ENCODE results near the gene TM7SF3. TPM values are rescaled to one million over a fixed set of nuclear protein-coding genes. Genes with fewer than 3 reads are reported as not detected.

Gene TM7SF3
- total RNA-seq, 1 donor from 2014 or later, result 46.9 TPM

- Mint-ChIP-seq H3K9me3 (ENCODE audit: unreplicated experiment) (no peaks in the 10 kb centered on the region), H3K36me3 (ENCODE audit: unreplicated experiment) (peaks cover 35% of the 10 kb centered on the region), H3K27ac (ENCODE audit: unreplicated experiment) (no peak overlapping the region), H3K27me3 (ENCODE audit: unreplicated experiment) (no peaks in the 10 kb centered on the region), H3K4me1 (ENCODE audit: unreplicated experiment) (no peaks in the 10 kb centered on the region), H3K4me3 (ENCODE audit: unreplicated experiment) (no peak overlapping the region)
- no peak for DNase-seq (ENCODE audit: extremely low spot score, unreplicated experiment)
- TF ChIP-seq CTCF (IDR thresholded peaks at IDR 0.05), result no peak
Measured at GRCh38 chr12:26979733-26980132, 34.5 kb downstream of the TM7SF3 start.

- TF ChIP-seq CTCF (IDR thresholded peaks at IDR 0.05), result no peak
- Mint-ChIP-seq H3K27ac (ENCODE audit: unreplicated experiment) (no peak overlapping the region), H3K4me1 (ENCODE audit: unreplicated experiment) (no peaks in the 10 kb centered on the region), H3K4me3 (ENCODE audit: unreplicated experiment) (no peak overlapping the region), H3K9me3 (ENCODE audit: unreplicated experiment) (no peaks in the 10 kb centered on the region), H3K27me3 (ENCODE audit: unreplicated experiment) (no peaks in the 10 kb centered on the region), H3K36me3 (ENCODE audit: unreplicated experiment) (peaks cover 42% of the 10 kb centered on the region)
- DNase-seq (ENCODE audit: extremely low spot score, unreplicated experiment), result no peak
Measured at GRCh38 chr12:26978801-26979200, 35.4 kb downstream of the TM7SF3 start.

GRCh38 chr12:26976687-26977086 is 37.5 kb downstream of the TM7SF3 start:
- peaks cover 33% of the 10 kb centered on the region for H3K36me3 Mint-ChIP-seq (ENCODE audit: unreplicated experiment)
- DNase-seq (ENCODE audit: extremely low spot score, unreplicated experiment), result no peak
- H3K27me3 Mint-ChIP-seq (ENCODE audit: unreplicated experiment), result no peaks in the 10 kb centered on the region
- H3K27ac Mint-ChIP-seq (ENCODE audit: unreplicated experiment), result no peak overlapping the region
- H3K4me1 Mint-ChIP-seq (ENCODE audit: unreplicated experiment), result no peaks in the 10 kb centered on the region
- H3K9me3 Mint-ChIP-seq (ENCODE audit: unreplicated experiment), result no peaks in the 10 kb centered on the region
- TF ChIP-seq CTCF (IDR thresholded peaks at IDR 0.05), result no peak
- H3K4me3 Mint-ChIP-seq (ENCODE audit: unreplicated experiment), result no peak overlapping the region

- H3K9me3 Mint-ChIP-seq (ENCODE audit: unreplicated experiment), result no peaks in the 10 kb centered on the region
- H3K27ac Mint-ChIP-seq (ENCODE audit: unreplicated experiment), result no peak overlapping the region
- TF ChIP-seq CTCF (IDR thresholded peaks at IDR 0.05), result no peak
- peaks cover 38% of the 10 kb centered on the region for H3K36me3 Mint-ChIP-seq (ENCODE audit: unreplicated experiment)
- no peaks in the 10 kb centered on the region for H3K27me3 Mint-ChIP-seq (ENCODE audit: unreplicated experiment)
- H3K4me3 Mint-ChIP-seq (ENCODE audit: unreplicated experiment), result no peak overlapping the region
- DNase-seq (ENCODE audit: extremely low spot score, unreplicated experiment), result no peak
- H3K4me1 Mint-ChIP-seq (ENCODE audit: unreplicated experiment), result no peaks in the 10 kb centered on the region
Measured at GRCh38 chr12:26971963-26972362, 42.2 kb downstream of the TM7SF3 start.

- Mint-ChIP-seq H3K9me3 (ENCODE audit: unreplicated experiment) (no peaks in the 10 kb centered on the region), H3K4me1 (ENCODE audit: unreplicated experiment) (no peaks in the 10 kb centered on the region), H3K36me3 (ENCODE audit: unreplicated experiment) (peaks cover 41% of the 10 kb centered on the region), H3K27me3 (ENCODE audit: unreplicated experiment) (no peaks in the 10 kb centered on the region), H3K27ac (ENCODE audit: unreplicated experiment) (no peak overlapping the region), H3K4me3 (ENCODE audit: unreplicated experiment) (no peak overlapping the region)
- TF ChIP-seq CTCF (IDR thresholded peaks at IDR 0.05), result no peak
- no peak for DNase-seq (ENCODE audit: extremely low spot score, unreplicated experiment)
Measured at GRCh38 chr12:26970136-26970535, 44.0 kb downstream of the TM7SF3 start.
